GM19239 (cell line): ENCODE data around the gene TP53TG3E.
"Not testable (repeated sequence)": the region's sequence is repeated elsewhere in the genome, so short reads cannot be mapped to it uniquely, and the experiment has no call there.

Source experiments
- DNase-seq: peaks from one replicate; pipeline ENCODE4 v3.0.0; 2011; ENCODE audit warnings: low spot score; ENCODE audit not compliant: insufficient read length
- FAIRE-seq: peaks from 2 replicates; lab custom pipeline; 2011; peaks lifted over from hg19 to GRCh38; lab: Jason Lieb, UNC

Gene TP53TG3E

GRCh38 chr16:33304006-33304405 lies at the start of gene TP53TG3E:
TSS of gene TP53TG3E (plus strand) at chr16:33304306. CDS start at chr16:33304374, 68 bp downstream.
- not testable (repeated sequence) for FAIRE-seq, DNase-seq

GRCh38 chr16:33336226-33337012 lies 32.3 kb downstream of the TP53TG3E start:
- not testable (repeated sequence) for FAIRE-seq, DNase-seq

- DNase-seq, FAIRE-seq: not testable (repeated sequence)
Observed at GRCh38 chr16:33337627-33338542, 33.8 kb downstream of the TP53TG3E start.

GRCh38 chr16:33338543-33338951 lies 34.4 kb downstream of the TP53TG3E start:
- FAIRE-seq, DNase-seq: not testable (repeated sequence)

GRCh38 chr16:33339093-33340061 lies 35.3 kb downstream of the TP53TG3E start:
- not testable (repeated sequence) for DNase-seq, FAIRE-seq
